B cell (primary cell): ENCODE results near the gene CPNE4. TPM values are rescaled to one million over a fixed set of nuclear protein-coding genes. Genes with fewer than 3 reads are reported as not detected.

Source experiments
- ATAC-seq: fragments of 200-7000 bp; cut with Tn5 transposase; one replicate; pipeline ENCODE4 v1.10.0; 2021; ENCODE audit warnings: low read depth, mild to moderate bottlenecking, moderate number of reproducible peaks, moderate library complexity
- CTCF ChIA-PET: fragments of 350-600 bp; sonication (Branson Sonifier 250); formaldehyde crosslinking; loops from one replicate; lab custom pipeline; 2021; ENCODE audit warnings: antibody characterized with exemption, inconsistent platforms; lab: Charles Lee
- POLR2A ChIA-PET: fragments of 350-600 bp; sonication (Branson Sonifier 250); formaldehyde crosslinking; loops from one replicate; lab custom pipeline; 2021; ENCODE audit warnings: antibody characterized with exemption; lab: Charles Lee
- DNase-seq: peaks from one replicate; pipeline ENCODE4 v3.0.0; 2013
- H2AFZ ChIP-seq: 2 replicates; pipeline ENCODE4 v1.6.1; 2012; ENCODE audit warnings: mild to moderate bottlenecking, low read depth, low read length; ENCODE audit not compliant: insufficient read depth, poor library complexity, severe bottlenecking
- H3K27ac ChIP-seq, 2 donors: 1 replicate in 1 of 2; 2 replicates in 1 of 2; pipeline ENCODE4 v1.5.1; 2012 to 2013; ENCODE audit warnings: low read length in 2 of 2, mild to moderate bottlenecking in 2 of 2, moderate library complexity in 1 of 2
- H3K27me3 ChIP-seq, 4 experiments: fragments of 200-600 bp in 1 of 4; sonication (generic) in 1 of 4; replicated peaks in 1 of 4; 1 replicate in 2 of 4; 2 replicates in 2 of 4; pipeline versions ENCODE4 v1.6.1 to v1.7.0; 2013 to 2016; ENCODE audit warnings: low read length in 3 of 4, mild to moderate bottlenecking in 2 of 4, mixed read lengths in 1 of 4, moderate library complexity in 1 of 4; ENCODE audit not compliant: insufficient read depth in 4 of 4, control insufficient read depth in 3 of 4; ENCODE audit errors: control extremely low read depth in 1 of 4
- H3K36me3 ChIP-seq, 2 experiments: replicated peaks in 1 of 2; 1 replicate in 1 of 2; 2 replicates in 1 of 2; pipeline versions ENCODE4 v1.6.1 to v1.7.1; 2013; ENCODE audit warnings: low read length in 1 of 2; ENCODE audit not compliant: insufficient read depth in 2 of 2, control insufficient read depth in 1 of 2; ENCODE audit errors: control extremely low read depth in 1 of 2, extremely low read depth in 1 of 2
- H3K4me1 ChIP-seq, 2 donors: fragments of 200-600 bp in 1 of 2; sonication (generic) in 1 of 2; 1 replicate in 1 of 2; 2 replicates in 1 of 2; pipeline versions ENCODE4 v1.5.1 to v1.6.1; 2013 to 2017; ENCODE audit warnings: low read length in 2 of 2; ENCODE audit not compliant: control insufficient read depth in 2 of 2, insufficient read depth in 2 of 2
- H3K4me2 ChIP-seq: replicated peaks from 2 replicates; pipeline ENCODE3; 2012; ENCODE audit warnings: mild to moderate bottlenecking, low read depth, low read length; ENCODE audit not compliant: poor library complexity, severe bottlenecking
- H3K4me3 ChIP-seq, 5 experiments: fragments of 200-600 bp in 1 of 5; sonication (generic) in 1 of 5; 1 replicate in 3 of 5; 2 replicates in 2 of 5; pipeline versions ENCODE4 v1.5.1 to v1.7.0; 2011 to 2016; ENCODE audit warnings: low read length in 4 of 5, mild to moderate bottlenecking in 4 of 5, low read depth in 2 of 5, control low read depth in 1 of 5, moderate library complexity in 1 of 5; ENCODE audit not compliant: insufficient read depth in 1 of 5; ENCODE audit errors: control extremely low read depth in 1 of 5, extremely low read depth in 1 of 5
- H3K79me2 ChIP-seq: fragments of 200-600 bp; sonication (generic); one replicate; pipeline ENCODE4 v1.6.0; 2016; ENCODE audit warnings: low read length; ENCODE audit not compliant: control insufficient read depth, insufficient read depth
- H3K9ac ChIP-seq: fragments of 200-600 bp; sonication (generic); 2 replicates; pipeline ENCODE4 v1.6.1; 2017; ENCODE audit warnings: mild to moderate bottlenecking, low read length, moderate library complexity
- H3K9me3 ChIP-seq, 3 donors: one replicate each; pipeline versions ENCODE4 v1.6.1 to v1.7.1; 2013; ENCODE audit warnings: low read length in 2 of 3; ENCODE audit not compliant: control insufficient read depth in 2 of 3, insufficient read depth in 1 of 3; ENCODE audit errors: control extremely low read depth in 1 of 3
- H4K20me1 ChIP-seq: 2 replicates; pipeline ENCODE4 v1.6.0; 2012; ENCODE audit warnings: mild to moderate bottlenecking, low read length; ENCODE audit not compliant: insufficient read depth, control insufficient read depth, poor library complexity, severe bottlenecking
- H3K27ac Mint-ChIP-seq: one replicate; pipeline ENCODE4 v1.8.0; 2021; ENCODE audit warnings: mixed read lengths
- H3K27me3 Mint-ChIP-seq: one replicate; pipeline ENCODE4 v1.8.0; 2021; ENCODE audit warnings: mixed read lengths
- H3K4me1 Mint-ChIP-seq: one replicate; pipeline ENCODE4 v1.8.0; 2021; ENCODE audit warnings: mixed read lengths
- H3K4me3 Mint-ChIP-seq: one replicate; pipeline ENCODE4 v1.8.0; 2021; ENCODE audit warnings: mixed read lengths
- H3K9me3 Mint-ChIP-seq: one replicate; pipeline ENCODE4 v1.8.0; 2022; ENCODE audit warnings: mixed read lengths; ENCODE audit not compliant: insufficient read depth
- EZH2 ChIP-seq: IDR thresholded peaks from 2 replicates; pipeline ENCODE4 v1.6.1; 2012; ENCODE audit warnings: borderline replicate concordance, low read depth, mild to moderate bottlenecking, moderate library complexity, low read length; ENCODE audit not compliant: insufficient read depth, poor library complexity, severe bottlenecking
- WGBS: methylation state at CpG from one replicate; pipeline ENCODE4 v1.1.5; 2013; ENCODE audit warnings: missing lambda C conversion rate; ENCODE audit not compliant: insufficient coverage; 5-methylcytosine and 5-hydroxymethylcytosine counted together
- intact Hi-C: fragments of 100-400 bp; cut with micrococcal nuclease; formaldehyde crosslinking; loops from one replicate; pipeline ENCODE4 v1.10.0; 2022
- polyA plus RNA-seq: library from polyadenylated mRNA; depleted of rRNA; stranded (reverse); fragments of >200 nt; gene quantifications from 2 replicates; pipeline ENCODE4 v1.2.3, GENCODE V29; 2012
- total RNA-seq, 2 donors: library from RNA; stranded (reverse); fragments of 120-200 nt in 1 of 2; gene quantifications; 1 replicate in 1 of 2; 2 replicates in 1 of 2; pipeline versions ENCODE4 v1.2.3 to v1.2.4, GENCODE V29; 2013 to 2022
- TF ChIP-seq, protein P1 (sequence below): fragments of 200-600 bp; IDR thresholded peaks from one replicate; pipeline ENCODE4 v1.8.0; 2022; ENCODE audit warnings: antibody characterized with exemption, mild to moderate bottlenecking

The CPNE4 gene
- total and polyA plus RNA-seq, 2 donors (not counting 1 experiment from before 2014, with no cell fraction given): not detected

DNA sequence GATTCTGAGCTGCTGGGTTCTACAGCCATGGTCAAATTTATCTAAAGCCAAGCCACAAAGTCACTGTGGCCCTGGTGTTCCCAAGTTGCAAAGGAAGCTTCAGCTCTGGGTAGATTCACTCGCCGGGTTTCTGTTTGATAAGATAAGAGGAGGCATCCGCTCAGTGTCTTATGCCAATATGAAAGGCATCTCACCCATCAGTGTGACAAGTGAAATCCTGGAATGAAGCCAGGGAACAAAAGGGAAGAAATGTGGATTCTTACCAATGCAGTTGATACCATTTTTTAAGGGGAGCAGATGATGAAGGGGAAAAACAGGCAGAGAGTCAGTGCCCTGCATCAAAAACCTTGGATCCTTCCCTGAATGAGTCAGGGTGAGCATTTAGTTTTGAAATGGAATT, 2.8 kb upstream of the CPNE4 start:
- Mint-ChIP-seq H3K27ac (no peak overlapping the region), H3K4me1 (peaks cover 8% of the 10 kb centered on the region), H3K27me3 (peaks cover 61% of the 10 kb centered on the region), H3K9me3 (no peaks in the 10 kb centered on the region), H3K4me3 (no peak overlapping the region)
- Histone ChIP-seq H3K36me3 (no peaks in the 10 kb centered on the region), H3K79me2 (no peaks in the 10 kb centered on the region), H3K27ac (no peak overlapping the region), H2AFZ (no peak overlapping the region), H3K4me1 (no peaks in the 10 kb centered on the region), H3K4me2 (no peak overlapping the region), H3K9ac (no peak overlapping the region), H3K9me3 (peaks cover 0 to 13% (median 0%) of the 10 kb centered on the region in 3 donors), H3K4me3 (no peak overlapping the region), H3K27me3 (peaks cover 0 to 28% (median 16%) of the 10 kb centered on the region in 4 experiments), H4K20me1 (no peaks in the 10 kb centered on the region)
- ATAC-seq (no peak), DNase-seq (no peak)
- POLR2A ChIA-PET: no interaction called here
- WGBS: 50% methylated on average over 1 of the region's 3 CpGs
- CTCF ChIA-PET: interaction anchor here (0.9 to 1.2 kb wide), 3 partner anchors 29 to 360 kb away, joined by 3 read pairs; no protein-coding TSS in a partner anchor
- intact Hi-C loops: loop anchor here (5.0 kb wide), 1 partner anchor 360 kb away; no protein-coding TSS in a partner anchor
- no peak for TF ChIP-seq EZH2
- TF ChIP-seq, protein P1, sequence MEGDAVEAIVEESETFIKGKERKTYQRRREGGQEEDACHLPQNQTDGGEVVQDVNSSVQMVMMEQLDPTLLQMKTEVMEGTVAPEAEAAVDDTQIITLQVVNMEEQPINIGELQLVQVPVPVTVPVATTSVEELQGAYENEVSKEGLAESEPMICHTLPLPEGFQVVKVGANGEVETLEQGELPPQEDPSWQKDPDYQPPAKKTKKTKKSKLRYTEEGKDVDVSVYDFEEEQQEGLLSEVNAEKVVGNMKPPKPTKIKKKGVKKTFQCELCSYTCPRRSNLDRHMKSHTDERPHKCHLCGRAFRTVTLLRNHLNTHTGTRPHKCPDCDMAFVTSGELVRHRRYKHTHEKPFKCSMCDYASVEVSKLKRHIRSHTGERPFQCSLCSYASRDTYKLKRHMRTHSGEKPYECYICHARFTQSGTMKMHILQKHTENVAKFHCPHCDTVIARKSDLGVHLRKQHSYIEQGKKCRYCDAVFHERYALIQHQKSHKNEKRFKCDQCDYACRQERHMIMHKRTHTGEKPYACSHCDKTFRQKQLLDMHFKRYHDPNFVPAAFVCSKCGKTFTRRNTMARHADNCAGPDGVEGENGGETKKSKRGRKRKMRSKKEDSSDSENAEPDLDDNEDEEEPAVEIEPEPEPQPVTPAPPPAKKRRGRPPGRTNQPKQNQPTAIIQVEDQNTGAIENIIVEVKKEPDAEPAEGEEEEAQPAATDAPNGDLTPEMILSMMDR: no peak

DNA sequence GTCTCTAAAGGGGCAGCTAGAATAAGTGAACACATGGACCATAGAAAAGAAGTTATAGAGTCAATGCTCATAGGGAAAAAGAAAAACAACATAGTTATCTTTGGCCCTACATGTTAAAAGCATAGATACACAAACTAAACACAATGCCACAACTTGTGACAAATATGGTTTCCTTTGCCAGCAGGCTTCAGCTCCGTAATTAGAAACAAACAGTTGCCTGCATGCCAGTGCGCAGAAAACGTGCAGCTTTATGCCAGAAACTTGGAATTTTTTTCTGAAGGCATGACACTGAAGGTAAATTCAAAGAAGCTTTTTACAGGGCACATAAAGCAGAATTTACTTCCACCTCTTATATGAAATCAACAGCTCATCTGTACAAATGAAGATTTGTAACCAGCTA, 2.2 kb upstream of the CPNE4 start:
- CTCF ChIA-PET: interaction anchor here (0.9 to 1.0 kb wide), 2 partner anchors 360 to 361 kb away, joined by 3 read pairs; no protein-coding TSS in a partner anchor
- Histone ChIP-seq H4K20me1 (no peaks in the 10 kb centered on the region), H3K4me1 (no peaks in the 10 kb centered on the region), H3K79me2 (no peaks in the 10 kb centered on the region), H3K9me3 (peaks cover 0 to 13% (median 0%) of the 10 kb centered on the region in 3 donors), H3K27ac (no peak overlapping the region), H3K36me3 (no peaks in the 10 kb centered on the region), H2AFZ (no peak overlapping the region), H3K4me2 (no peak overlapping the region), H3K27me3 (peaks cover 0 to 28% (median 16%) of the 10 kb centered on the region in 4 experiments), H3K4me3 (no peak overlapping the region), H3K9ac (no peak overlapping the region)
- DNase-seq: no peak
- Mint-ChIP-seq H3K27ac (no peak overlapping the region), H3K4me3 (no peak overlapping the region), H3K9me3 (no peaks in the 10 kb centered on the region), H3K27me3 (peaks cover 66% of the 10 kb centered on the region), H3K4me1 (peaks cover 8% of the 10 kb centered on the region)
- POLR2A ChIA-PET: no interaction called here
- no peak for ATAC-seq
- intact Hi-C loops: loop anchor here (5.0 kb wide), 1 partner anchor 360 kb away; no protein-coding TSS in a partner anchor
- 50% methylated on average over 2 of the region's 3 CpGs for WGBS
- no peak for TF ChIP-seq EZH2
- TF ChIP-seq, protein P1: no peak
